NCI-H2196 treated with DMSO at 0.1 percent for 48 hours (cell line): ENCODE measurements around the gene SDK1.

ENCODE experiments used
- DNase-seq: peaks from one replicate; lab custom pipeline; 2025; ENCODE audit not compliant: unreplicated experiment; lab: John Stamatoyannopoulos, UW

The SDK1 gene

DNA sequence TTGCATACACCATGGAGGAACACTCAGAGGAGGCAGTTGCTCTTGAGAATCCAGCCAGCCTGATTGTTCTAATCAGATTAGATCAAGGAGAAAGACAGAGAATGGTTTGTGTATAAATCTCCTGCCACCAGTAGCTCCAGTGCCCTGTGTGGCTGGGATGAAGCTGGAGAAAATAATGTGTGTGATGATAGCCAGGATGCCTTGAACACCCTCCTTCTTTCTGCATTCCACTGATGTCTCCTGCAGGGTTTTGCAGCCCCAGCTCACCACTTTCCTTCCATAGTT is 766.4 kb downstream of the SDK1 start:
- no peak for DNase-seq

DNA sequence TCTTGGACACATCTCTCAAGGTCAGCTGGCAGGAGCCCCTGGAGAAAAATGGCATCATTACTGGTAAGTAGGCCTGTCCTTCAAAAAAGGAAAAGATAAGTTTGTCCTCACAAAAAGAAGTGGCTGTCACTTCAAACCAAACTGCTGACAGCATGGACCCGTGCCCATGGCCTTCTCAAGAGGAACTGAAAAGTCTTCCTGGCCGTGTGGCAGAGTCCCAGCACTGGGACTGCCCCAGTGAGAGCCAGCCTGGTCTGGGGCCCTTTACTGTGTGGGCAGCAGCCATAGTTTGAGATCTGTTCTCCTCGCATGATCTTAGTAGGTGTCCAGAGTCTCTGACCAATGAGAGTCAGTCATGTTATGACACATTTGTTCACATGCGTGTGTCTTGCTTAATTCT is 766.8 kb downstream of the SDK1 start:
- DNase-seq: no peak

DNA sequence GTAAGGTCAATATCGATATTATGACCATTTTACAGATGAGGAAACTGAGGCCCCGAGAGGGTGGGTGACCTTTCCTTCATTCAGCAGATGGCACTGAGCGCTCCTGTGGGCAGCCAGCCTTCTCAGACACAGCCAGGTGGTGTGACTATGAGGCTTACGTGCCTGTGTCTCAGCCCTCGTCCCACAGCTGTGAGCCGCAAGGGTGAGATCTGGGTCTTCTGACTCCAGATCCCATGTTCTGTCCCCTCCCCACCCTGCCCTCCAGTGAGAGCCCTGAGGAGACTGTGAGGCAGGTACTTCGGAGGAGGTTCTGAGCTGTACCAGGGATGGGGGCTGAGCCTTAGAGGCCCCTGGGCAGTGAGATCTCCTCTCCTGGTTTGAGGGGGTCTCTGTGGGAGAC is 767.2 kb downstream of the SDK1 start:
- DNase-seq: no peak

DNA sequence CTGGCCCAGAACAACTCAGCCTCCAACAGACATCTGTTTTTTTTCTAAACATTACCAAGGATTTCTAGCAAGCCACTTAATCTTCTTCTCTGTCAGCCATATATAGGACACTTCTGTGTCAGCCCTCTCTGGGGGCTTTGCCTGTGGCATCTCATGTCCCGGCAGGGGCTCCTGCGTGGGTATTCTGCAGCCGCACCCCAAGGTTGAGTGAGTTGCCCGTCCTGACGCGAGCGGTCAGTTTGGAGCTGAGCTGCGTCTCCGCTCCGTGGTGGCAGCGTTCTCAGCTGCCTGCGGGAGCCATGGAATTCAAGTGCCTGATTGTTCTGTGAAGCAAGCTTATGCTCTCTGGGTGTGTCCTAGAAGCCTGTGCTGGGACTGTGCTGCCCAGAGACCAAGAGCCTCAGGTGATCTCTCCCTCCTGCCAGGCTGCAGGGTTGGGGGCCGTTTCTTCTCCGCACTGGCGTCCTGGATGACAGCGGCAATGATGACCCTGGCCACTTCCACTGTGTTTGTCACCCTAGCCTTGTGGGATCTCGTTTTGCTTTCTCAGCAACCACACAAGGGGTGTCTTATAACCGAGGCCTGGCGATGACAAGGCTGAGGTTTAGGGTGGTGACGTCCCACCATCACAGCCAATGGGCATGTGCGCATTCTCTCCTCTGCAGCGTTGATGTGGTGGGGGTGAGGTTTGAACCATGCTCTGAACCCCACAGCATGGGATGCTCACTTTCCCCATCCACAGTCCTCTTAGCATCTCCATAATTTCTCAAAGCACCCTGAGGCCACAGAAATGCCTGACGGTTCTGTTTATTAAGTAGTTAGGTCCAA is 768.4 kb downstream of the SDK1 start:
- no peak for DNase-seq

DNA sequence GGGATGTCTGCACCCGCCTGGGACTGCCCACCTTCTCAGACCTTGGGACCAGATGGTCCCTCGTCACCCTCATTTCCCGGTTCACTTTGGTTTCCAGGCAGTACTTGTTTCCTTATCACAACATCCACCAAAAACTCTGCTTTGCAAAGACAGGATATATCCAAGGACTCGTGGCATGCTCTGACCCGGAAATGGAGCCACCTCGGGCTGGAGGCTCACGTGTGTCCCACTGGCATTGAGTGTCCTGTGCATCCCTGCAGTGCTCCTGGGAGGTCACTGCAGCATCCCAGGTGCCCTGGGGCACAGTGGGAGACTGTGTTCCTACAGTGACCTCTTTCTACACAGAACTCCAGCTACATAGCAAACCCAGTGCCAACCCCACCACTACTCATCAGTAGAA is 769.2 kb downstream of the SDK1 start:
- DNase-seq: no peak

DNA sequence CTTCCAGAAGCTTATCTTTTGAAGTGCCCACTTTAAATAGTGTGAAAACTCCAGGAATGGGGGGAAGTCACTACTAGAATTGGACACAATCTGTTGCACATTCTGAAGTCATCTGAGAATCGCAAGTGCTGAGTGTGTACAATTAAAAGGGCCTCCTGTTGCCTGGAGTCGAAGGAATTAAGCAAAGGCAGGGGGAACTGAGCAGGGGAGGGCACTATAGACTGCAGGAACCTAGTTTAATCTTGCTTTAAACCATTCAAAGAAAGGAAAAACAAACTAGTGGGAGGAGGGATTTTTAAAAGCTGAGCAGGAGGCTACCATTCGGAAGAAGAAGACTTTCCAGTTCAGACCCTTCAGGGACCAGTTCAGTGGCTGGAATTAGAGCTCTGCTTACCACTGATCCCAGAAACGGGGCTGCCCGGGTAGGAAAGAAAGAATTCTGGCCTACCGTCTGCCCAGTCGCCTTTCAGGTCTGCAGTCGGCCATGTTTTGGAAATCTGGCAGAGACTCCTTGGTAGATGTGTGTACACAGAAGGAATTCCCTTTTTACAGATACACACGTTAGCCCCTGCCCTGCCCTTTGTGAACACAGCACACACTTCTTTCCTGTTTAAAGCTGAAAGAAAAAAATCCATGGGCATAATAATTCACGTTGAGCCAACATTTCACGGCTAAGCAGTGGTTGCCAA is 770.5 kb downstream of the SDK1 start:
- DNase-seq: no peak

DNA sequence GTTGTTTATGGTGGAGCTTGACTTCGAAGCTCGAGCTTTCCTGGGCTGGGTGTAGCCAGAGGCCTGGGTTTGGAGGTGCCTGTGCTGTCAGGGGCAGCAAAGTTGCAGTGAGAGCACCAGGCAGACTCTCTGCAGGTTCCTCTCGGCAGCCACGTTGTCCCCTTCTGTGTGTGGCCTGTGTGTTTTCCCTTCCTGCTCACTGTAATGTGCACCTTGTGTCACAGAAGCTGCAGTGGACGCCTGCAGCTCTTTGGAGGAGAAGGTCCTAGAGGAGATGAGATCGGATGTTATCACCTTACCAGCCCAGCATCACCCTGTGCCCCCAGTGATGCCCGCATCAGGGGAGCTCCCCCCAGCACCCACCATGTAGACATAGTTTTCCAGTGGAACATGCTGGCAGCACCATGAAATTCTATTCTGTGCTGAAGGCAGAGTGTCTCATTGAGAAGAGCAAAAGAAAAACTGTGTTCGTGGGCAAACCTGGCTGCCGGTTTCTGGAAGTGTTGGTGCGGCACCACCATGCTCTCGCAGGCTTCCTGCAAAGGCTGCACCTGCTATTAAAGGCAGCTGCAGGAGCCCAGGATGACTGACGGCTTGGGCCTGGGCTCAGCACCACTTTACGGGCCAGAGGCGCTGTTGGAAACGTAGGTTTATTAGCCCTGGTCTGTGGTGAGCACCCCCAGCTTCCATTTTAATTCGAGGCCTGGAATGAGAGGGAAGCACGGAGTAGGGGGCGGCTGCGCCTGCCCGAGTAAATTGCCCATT is 771.3 kb downstream of the SDK1 start:
- DNase-seq: no peak

DNA sequence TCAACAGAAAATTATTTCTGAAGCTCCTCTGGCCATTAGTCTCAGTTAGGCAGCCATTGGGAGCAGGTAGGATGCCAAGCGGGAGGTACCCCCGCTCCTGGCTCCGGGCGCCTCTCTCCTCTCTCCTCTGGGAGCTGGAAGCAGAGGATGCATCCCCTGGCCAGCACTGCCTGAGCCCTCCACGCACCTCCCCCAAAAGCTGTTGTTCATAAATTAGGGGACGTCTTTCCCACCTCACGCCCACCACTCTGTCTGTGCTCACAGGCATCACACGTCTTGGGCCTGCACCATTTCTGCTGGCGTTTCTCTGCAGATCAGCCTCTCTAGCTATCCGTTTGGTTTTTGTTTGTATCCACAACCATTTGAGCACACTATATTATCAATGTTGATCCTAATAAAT is 772.0 kb downstream of the SDK1 start:
- no peak for DNase-seq

DNA sequence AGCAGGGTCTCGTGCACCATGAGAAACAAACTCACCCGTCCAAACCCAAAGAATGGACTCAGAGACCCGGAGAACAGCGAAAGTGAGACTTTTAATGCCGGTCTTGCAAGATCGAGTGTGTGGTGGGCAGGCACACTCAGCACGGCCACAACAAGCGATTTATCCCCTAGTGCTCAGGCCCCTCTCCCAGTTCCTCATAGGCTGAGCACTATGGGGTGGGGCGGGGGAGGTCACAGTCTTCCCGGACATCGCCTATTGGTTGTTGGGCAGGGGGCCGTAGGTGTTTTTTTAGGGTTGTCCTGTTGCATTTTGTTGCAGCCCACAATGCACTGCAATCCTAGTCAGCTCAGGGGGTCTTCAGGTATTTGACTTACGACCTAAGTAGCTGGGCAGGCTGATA is 772.7 kb downstream of the SDK1 start:
- no peak for DNase-seq

DNA sequence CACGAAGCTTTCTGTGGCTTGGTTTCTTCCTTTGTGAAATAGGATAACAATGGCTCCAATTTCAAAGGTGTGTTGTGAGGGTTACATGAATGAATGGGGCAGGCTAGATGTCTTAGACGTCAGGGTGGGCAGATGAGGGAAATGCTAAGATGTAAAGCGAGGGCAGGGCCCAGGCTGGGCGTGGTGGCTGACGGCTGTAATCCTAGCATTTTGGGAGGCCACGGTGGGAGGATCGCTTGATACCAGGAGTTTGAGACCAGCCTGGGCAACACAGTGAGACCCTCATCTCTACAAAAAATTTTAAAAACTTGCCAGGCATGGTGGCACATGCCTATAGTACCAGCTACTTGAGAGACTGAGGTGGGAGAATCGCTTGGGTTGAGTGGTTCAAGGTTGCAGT is 773.4 kb downstream of the SDK1 start:
- no peak for DNase-seq

DNA sequence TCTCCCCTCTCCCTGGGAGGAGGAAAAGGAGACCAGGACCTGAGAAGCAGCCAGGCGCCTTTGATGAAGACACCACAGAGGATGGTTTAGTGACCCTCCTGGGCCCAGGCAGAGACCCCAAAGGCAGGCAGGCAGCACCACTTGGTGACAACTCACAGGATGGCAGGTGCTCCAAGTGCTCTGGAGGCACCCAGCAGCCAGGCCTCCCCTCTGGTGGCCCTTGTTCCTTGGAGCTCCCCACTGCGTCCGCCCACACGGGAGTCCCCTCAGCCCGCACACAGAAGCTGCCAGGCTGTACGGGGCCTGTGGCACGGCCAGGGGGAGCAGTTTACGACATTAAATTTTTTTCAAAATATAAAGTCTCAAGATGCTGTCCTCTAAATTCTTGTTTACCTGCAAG is 773.9 kb downstream of the SDK1 start:
- DNase-seq: no peak

DNA sequence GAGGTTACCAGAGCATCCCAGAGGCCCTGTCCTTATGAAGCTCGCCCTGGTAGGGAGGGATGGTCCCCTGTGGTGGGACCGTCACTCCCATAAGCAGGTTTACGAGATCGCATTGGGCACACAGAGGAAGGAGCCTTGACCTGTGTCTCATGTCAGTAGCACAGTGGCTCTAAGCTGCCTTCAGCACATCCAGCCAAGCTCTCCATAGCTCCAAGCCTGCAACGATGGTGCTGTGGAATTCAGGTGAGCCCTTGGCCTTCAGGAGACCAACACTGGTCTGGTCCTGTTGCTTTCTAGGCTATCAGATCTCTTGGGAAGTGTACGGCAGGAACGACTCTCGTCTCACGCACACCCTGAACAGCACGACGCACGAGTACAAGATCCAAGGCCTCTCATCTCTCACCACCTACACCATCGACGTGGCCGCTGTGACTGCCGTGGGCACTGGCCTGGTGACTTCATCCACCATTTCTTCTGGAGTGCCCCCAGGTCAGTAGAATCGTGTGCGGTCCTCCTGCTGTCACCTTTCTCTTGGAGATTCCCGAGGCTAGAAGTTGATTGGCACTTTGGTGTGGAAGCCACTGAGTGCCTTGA is 775.7 kb downstream of the SDK1 start:
- DNase-seq: no peak

DNA sequence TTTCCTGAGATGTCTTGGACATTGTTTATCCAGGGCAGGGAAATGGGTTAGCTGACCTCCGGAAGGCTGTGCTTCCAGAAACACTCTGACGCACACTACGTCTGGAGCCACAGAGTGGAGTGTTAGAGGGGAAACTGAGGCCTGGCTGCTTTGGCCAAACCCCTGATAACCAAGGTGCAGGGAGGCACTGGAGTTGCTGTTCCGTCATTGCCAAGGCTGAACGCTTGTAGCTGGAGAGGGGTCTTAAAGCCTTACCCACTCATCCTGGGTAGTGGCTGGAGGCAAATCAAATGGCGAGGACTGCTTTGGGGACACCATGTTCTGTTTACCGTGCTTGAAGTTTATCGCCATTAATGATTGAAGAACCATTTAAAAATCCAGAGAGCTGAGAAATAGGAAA is 776.9 kb downstream of the SDK1 start:
- DNase-seq: no peak

DNA sequence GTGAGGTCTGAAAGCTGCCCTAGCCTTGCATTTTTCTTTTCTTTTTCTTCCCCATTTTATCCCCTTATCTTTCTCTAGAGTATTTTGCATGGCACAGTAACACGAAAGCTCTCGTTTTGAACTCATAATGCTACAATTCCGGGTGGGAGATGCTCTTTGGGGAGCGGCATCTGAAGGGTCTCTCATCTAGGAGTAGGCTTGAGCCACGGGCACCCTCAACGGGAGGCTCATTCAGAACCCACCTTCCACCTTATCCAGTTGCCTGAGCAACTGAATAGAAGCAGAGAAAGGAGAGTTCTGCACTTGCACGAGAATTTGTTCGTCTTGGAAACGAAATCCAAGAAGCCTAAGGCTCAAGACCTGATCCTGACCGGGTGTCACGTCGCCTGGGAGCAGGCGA is 777.5 kb downstream of the SDK1 start:
- no peak for DNase-seq

DNA sequence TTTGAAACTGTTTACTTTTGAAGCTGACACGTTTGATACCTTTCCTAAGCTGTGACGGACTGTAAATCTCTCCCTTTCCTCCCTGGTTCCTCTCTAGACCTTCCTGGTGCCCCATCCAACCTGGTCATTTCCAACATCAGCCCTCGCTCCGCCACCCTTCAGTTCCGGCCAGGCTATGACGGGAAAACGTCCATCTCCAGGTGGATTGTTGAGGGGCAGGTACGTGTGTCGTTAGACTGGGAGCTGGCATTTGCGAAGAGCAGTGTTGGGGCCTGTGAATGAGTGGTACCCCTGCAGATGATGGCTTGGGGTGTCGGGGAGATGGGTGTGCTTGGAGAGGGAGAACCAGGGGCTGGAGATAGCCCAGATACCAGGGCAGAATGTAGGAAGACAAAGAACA is 778.3 kb downstream of the SDK1 start:
- DNase-seq: no peak

DNA sequence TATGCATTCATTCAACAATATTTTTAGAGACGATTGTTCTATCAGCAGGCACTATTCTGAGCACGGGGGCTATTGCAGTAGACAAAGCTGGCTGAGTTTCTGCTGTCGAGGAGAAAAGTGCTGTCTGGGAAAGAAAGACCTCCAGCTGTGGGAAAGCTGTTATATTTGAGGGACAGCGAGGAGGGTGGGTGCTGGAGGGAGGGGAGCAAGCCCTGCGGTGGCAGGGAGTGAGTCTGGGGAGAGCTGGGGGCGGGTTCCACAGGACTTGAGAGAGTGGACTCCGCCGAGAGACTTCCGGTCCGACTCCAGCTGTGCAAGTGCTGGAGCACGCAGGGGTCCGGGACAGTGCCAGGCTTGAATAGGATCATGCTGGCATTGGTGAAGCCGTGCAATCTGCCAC is 778.9 kb downstream of the SDK1 start:
- no peak for DNase-seq

DNA sequence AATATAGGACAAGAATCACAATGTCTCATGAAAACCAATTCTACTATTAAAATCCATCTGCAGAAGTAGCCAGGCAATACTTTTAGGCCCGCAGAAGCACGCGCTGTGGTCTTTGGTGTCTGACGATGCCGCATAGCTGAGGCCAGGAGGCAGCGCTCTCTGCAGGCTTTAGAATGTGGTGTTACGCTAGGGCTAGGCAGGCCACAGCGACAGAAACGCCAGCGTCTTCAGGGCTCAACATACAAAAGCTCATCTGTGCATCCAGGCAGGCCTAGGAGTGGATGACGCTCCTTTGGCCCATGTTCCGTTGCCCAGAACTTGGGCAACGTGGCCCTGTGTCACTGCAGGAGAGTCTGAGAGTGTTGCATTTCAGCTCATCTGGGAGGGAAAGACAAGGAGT is 779.9 kb downstream of the SDK1 start:
- no peak for DNase-seq

DNA sequence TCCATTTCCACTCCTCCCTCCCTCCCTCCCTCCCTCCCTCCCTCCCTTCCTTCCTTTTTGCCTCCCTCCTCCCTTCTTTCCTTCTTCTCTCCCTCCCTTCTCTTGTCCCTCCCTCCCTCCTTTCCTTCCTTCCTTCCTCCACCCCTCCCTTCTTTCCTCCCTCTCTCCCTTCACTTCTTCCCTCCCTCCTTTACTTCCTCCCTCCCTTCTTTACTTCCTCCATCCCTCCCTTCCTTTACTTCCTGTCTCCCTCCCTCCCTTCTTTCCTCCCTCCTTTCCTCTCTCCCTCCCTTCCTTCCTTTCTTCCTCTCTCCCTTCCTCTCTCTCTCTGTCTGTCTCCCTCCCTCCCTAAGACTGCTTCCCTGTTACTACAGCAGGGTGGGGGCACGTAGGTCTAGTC is 782.5 kb downstream of the SDK1 start:
- DNase-seq: no peak

DNA sequence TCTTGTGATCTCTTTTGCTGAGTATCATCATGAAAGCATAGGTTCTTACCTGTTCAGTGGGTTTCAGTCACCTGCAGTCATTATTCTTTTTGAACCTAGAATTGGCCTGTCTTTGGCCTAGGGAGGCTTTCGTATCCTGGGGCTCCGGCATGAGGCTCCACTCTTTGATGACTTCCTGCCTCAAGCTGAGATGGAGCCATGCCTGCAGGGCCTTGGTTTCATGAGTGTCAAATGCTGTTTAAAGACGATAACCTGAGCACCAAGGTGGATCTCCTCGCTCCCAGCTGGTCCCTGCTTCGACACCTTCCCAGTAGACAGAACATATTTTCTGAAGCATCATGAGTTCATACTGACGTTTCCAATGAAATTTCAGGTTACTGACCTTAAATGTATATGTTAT is 783.2 kb downstream of the SDK1 start:
- DNase-seq: no peak

DNA sequence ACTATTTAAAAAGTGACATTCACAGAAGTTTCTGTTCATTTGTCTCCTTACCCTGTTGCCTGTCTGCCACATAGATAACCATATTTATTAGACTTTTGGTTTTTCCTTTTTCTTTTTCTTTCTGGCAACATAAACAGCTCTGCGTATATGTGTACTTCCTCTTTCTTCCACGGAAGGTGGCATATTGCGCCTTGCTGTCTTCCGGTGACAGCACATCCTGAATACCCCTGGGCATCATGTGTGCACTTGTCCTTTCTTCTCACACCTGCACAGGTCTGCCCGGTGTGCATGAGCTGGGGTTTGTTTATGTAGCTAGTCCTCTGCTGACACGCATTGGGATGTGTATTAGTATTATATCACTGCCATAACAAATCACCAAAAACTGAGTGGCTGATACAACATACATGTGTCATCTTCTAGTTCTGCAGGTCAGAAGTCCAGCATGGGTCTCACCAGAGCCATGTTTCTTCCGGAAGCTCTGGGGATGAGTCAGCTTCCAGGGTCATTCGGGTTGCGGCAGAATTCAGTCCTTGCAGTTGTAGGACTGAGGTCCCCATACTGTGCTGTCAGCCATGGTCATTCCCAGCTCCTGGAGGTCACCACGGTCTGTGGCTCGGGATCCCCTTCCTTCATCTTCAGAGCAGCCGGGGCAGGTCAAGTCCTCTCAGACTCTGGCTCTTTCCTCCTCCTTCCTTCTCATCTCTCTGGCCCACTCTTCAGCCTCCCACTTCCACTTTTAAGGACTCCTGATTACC is 785.1 kb downstream of the SDK1 start:
- no peak for DNase-seq

DNA sequence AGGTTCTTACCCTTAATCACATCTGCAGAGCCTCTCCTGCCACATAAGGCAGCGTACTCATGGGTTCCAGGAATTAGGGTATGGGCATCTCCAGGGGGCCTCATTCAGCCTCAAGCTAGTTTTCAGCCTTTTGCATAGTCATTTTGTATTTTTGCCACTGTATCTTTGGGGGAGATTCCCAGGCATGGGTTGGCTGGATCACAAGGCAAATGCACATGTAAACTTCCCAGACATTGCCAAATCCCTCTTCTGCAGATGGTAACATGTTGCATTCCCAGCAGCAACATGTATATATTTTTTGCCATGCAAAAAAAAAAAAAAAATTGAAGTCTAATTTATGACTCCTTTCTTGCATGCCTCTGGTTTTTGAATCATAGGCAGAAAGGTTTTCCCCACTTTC is 785.7 kb downstream of the SDK1 start:
- no peak for DNase-seq
